ENCODE results near the gene EDC3. TPM values are rescaled to one million over a fixed set of nuclear protein-coding genes. Genes with fewer than 3 reads are reported as not detected.
"Not testable (repeated sequence)": the region's sequence is repeated elsewhere in the genome, so short reads cannot be mapped to it uniquely, and the experiment has no call there.

EDC3 gene, protein sequence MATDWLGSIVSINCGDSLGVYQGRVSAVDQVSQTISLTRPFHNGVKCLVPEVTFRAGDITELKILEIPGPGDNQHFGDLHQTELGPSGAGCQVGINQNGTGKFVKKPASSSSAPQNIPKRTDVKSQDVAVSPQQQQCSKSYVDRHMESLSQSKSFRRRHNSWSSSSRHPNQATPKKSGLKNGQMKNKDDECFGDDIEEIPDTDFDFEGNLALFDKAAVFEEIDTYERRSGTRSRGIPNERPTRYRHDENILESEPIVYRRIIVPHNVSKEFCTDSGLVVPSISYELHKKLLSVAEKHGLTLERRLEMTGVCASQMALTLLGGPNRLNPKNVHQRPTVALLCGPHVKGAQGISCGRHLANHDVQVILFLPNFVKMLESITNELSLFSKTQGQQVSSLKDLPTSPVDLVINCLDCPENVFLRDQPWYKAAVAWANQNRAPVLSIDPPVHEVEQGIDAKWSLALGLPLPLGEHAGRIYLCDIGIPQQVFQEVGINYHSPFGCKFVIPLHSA
- 19.4 TPM for total RNA-seq

DNA sequence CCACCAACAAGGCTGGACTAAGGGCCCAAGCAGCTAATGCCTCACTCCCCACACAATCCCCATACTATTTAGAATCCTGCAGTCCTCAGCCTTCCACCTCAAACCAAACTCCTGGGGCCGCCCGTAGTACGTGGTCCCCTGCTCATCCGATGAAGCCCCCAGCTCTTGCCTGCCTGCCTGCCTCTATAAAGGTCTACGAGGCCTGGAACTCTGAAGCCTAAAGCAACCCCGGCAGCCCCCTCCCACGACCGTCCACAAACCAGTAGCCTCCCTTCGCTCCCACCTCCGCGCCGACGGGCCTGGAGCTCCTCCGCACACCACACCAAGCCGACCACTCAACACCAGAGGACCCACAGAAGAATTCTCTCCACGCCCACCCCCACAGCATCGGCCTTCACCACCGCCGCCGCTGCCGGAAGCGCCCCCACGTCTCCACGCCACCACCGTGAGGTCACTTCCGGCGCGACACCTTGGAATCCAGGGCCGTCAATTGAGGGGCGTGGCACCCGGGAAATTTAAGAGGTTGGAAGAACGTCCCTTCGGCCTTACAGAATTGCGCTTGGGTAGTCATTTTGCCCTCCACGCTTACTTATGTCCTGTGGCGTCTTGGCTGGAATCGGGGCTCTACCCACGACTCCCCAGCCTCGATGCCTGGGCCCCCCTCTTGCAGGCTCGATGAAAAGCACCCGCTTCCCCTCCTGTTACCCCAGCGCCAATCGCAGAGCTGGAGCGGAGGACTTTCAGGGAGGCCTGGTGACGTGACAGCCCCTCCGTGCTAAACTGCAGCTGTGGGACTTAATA is at the start of gene EDC3:
Gene EDC3, minus strand, starts transcription at position 428 of the 801 bp plus-strand sequence. CDS start 20,900 bp downstream, outside the sequence.
- peak; percentile 65 to 96 (median 91) for DNase-seq (ENCODE audit: low read depth in 2 of 3, low spot score in 2 of 3)

DNA sequence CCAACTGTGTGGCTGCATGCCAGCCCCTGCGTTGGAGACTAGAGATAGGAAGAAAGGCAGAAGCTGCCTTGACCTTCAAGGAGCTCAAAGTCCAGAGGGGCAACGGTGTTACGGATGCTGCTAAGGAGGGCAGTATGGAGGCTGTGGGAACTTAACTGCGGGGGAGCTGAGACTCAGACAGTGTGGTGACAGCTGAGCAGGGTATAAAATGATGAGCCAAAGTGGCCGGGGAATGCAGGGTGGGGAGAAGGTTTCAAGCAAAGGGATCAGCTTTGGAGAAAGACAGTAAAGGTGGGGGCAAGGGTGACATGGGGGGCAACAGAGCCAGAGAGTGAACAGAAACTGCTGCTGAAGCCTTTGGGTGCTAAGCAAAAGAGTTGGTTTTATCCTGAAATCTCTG is 46.6 kb upstream of the EDC3 start:
- DNase-seq (ENCODE audit: low read depth in 2 of 3, low spot score in 2 of 3): no peak

DNA sequence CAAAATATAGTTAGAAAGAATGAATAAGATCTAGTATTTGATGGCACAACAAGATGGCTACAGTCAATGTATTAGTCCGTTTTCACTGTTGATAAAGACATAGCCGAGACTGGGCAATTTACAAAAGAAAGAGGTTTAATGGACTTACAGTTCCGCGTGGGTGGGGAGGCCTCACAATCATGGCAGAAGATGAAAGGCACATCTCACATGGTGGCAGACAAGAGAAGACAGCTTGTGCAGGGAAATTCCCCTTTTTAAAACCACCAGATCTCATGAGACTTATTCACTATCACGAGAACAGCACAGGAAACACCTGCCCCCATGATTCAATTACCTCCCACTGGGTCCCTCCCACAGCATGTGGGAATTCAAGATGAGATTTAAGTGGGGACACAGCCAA is 42.4 kb upstream of the EDC3 start:
- DNase-seq (ENCODE audit: low read depth in 2 of 3, low spot score in 2 of 3): peak in 1 of 3 donors; percentile 27

DNA sequence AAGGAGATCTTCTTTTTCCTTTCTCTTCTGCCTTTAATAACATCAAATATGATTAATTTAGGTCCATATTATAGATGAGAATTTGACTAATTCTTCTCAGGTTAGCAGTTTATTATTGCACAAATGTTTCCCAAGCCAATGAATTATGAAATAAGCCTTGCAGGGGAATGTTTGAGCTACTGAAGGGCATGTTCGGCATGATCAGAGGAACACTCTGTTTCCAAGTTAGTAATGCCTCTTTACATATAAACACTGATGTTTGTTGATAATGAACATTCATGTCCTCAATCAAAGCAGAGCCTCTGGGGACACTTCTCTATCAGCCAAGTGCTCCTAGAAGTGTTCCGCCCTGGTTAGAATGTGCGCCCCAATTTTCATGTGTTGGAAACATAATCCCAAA is 39.5 kb upstream of the EDC3 start:
- no peak for DNase-seq (ENCODE audit: low read depth in 2 of 3, low spot score in 2 of 3)

DNA sequence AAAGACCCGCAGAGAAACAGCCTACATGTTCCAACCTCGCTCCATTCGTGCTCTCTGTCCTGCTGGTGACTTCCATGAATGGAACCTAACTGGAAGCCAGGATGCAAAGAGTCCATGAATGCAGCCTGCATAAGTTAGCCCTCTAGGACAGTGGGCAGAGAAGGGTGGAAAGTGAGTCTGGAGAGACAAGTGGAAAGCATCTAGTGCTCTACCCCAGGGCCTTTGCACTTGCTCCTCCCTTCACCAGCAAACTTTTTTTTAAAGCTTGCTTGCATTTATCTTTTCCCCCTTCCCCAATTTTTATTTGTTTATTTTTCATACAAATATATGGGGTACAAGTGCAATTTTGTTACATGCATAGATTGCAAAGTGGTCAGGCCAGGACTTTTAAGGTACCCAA is 37.4 kb upstream of the EDC3 start:
- no peak for DNase-seq (ENCODE audit: low read depth in 2 of 3, low spot score in 2 of 3)

DNA sequence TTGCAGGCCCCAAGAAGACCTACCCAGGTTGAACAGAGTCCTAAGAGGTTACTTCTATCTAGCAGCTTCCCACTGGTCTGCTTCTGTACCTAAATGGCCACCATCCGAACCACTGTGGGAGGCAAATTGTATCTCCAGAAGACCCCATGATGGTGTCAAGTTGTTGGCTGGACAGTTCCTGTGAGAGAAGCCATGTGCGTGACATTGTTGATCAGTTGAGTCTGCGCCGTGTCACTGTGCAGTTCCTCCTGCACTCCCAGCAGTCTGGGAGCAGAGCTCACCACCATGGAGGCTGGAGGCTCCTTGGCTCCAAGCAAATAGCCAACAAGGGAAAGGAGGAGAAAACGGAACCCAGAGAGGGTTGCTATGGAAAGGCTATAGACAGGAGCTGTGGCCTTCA is 37.0 kb upstream of the EDC3 start:
- DNase-seq (ENCODE audit: low read depth in 2 of 3, low spot score in 2 of 3): no peak

DNA sequence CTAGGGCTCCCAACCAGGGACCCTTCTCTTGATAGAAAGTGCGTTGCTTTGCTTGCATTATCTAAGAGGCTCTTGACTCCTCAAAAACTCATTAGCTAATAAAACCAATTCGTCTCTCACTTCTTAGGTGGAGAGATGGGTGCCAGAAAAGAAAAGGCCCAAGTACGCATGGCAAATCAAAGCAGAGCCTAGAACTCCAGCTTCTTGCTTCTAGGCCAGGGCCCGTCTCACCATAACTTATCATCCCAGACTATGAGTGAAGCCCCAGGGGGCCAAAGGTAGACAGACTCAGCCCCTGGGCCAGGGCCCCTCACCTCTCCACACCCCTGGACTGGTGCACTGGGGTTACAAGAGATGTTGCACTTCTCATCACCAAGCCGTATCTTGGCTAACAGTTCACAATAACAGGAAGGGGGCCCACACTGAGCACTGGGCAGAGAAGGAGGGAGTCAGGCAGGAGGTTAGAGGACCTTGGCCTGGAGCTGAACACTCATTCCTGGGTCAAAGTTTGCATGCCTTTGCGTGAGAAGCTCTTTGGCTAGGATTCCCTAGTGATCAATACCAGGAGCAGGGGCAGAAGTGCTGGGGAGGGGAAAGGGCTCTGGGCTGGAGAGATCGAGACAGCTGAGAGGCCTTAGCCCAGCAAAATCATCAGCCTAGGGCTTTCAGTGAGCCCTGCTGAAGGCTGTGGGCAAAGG is 34.9 kb upstream of the EDC3 start:
- DNase-seq (ENCODE audit: low read depth in 2 of 3, low spot score in 2 of 3): no peak

DNA sequence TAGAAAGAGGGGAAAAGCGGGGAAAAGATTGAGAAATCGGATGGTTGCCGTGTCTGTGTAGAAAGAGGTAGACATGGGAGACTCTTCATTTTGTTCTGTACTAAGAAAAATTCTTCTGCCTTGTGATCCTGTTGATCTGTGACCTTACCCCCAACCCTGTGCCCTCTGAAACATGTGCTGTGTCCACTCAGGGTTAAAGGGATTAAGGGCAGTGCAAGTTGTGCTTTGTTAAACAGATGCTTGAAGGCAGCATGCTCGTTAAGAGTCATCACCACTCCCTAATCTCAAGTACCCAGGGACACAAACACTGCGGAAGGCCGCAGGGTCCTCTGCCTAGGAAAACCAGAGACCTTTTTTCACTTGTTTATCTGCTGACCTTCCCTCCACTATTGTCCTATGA is 33.5 kb upstream of the EDC3 start:
- not testable (repeated sequence) for DNase-seq (ENCODE audit: low read depth in 2 of 3, low spot score in 2 of 3)

DNA sequence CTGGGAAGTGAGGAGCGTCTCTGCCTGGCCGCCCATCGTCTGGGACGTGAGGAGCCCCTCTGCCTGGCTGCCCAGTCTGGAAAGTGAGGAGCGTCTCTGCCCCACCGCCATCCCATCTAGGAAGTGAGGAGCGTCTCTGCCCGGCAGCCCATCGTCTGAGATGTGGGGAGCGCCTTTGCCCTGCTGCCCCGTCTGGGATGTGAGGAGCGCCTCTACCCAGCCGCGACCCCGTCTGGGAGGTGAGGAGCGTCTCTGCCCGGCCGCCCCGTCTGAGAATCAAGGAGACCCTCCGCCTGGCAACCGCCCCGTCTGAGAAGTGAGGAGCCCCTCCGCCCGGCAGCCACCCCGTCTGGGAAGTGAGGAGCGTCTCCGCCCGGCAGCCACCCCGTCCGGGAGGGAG is 32.9 kb upstream of the EDC3 start:
- DNase-seq (ENCODE audit: low read depth in 2 of 3, low spot score in 2 of 3): not testable (repeated sequence)

DNA sequence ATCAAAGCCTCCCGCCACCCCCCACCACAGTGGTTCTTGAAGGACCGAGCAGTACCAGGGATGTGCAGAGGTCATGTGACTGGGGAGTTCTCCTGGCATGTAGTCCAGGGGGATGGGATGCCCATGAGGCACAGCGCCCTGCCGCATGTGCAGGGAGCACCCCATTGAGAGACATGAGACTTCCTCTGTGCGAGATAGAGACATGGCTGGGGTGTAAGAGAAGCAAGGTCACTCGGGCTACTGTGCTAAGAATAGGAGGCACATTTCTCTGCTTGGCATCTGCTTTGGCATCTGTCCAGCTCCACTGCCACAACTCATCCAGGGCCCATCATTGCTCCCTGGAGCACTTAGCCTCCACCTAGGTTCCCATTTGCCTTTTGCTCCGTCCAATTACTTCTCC is 31.9 kb upstream of the EDC3 start:
- no peak for DNase-seq (ENCODE audit: low read depth in 2 of 3, low spot score in 2 of 3)

DNA sequence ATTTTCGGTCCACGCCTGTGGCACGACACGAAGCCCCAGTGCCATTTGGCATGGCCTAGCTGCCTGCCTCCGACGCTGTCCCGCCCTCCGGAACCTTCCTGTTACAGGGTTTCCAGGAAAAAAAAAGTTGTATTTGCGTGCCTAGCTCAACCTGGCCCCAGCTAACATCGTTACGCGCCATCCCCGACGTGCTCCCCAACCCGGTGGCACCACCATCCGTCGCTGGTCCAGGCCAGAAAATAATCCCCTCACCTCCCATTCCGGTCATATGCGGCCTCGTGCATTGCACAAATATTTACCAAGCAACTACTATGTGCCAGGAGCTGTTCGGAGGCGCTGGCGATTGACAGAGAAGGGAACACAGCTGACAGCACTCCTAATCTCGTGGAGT is 30.9 kb upstream of the EDC3 start:
- DNase-seq (ENCODE audit: low read depth in 2 of 3, low spot score in 2 of 3): no peak

DNA sequence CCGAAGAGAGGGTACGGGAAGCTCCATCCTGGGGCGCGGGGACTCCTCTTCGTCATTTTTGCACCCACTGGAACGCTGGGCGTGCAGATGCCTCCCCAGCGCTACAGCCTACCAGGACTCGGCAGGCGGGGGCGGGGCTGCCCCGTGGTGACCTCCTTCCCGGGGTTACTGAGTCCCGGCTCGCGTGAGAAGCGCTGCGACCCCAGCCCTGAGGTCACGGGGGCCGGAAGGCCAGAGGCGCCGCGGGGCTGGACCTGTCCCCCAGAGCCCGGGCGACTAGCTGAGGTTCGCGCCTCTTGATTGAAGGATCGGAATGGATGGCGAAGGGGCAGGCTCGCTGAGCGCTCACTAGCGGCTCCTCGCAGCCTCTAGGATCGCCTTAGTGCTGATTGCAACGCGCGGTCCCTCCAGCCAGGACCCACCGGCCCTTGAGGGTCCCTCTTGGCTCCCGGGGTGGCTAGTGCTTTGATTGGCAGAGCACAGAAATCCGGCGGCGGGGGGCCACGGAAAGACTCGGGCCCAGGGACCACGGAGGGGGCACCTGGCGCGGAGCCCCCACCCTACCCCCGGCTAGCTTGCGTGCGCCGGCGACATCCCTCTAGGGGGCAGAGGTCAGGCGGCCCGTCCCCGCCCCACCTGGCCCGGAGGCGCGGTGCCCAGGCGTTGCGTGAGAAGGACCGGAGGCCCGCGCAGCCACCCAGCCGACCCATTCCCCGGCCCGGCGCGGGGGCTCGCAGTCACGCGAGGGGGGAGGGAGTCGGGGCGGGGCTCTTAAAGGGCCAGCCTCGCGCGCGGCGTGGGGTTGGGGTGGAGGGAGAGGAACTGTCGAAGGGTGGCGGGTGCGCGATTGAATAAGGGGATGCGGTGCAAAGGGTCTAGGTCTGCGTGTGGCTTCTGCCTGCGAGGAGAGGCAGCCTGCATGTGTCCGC is 30.3 kb upstream of the EDC3 start:
- DNase-seq (ENCODE audit: low read depth in 2 of 3, low spot score in 2 of 3): peak in 2 of 3 donors; percentile 41 to 73

DNA sequence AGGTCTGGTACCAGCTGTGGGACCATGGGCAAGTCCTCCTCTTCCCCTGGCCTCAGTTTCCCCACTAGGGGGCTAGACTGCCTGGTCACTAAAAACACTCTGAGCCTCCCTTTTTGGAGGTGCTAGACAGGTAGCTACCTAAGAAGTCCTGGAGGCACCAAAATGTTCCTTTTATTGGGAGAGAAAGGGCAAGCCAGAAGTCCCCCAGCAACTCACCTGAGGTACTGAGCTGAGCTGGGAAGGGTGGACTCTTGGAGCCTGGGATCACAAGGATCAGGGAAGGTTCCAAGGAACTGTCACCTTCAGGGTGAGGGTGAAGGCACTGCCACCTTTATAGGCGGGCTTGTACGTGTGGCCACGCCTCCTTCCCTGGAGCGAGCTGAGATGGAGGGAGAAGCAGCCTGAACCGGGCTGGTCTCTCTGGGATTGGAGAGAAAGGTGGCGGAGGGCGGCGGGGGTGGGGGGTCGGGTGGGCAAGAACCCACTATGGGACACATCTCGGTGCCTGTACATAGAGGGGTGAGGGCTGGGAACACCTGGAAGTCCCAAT is 29.5 kb upstream of the EDC3 start, which contains the start of gene CYP1A1:
Gene CYP1A1, minus strand, starts transcription at position 304 of the 550 bp plus-strand sequence. CDS start 2,431 bp downstream, outside the sequence.
- DNase-seq (ENCODE audit: low read depth in 2 of 3, low spot score in 2 of 3): no peak

DNA sequence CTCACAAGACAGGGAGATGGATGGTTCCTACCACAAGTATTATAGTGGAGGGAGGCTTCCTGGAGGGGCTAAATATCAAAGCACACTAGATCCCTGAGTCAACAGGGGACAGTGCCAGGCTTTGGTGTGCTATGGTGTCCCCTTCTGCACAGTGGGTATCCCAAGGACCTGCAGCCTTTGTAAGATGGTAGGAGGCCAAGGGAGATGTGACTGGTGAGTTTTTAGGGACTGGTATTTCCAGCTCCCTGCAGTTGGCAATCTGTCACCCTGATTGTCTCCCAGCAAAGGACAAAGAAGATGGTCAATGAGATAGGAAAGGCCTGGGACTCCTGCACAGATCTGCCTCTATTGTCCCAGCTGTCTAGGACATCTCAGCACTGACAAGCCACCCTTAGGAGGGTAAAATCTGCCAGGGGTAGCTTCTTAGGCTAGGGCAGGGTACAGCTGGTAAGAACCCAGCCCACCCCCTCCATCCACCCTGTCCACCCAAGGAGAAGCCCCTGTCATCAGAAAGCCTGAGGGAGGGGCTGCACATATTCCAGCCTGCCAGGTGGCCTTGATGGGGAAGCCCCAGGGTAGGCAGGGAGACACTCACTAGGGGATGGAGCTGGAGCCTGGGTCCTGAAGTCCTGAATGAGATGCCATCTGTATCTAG is 28.9 kb upstream of the EDC3 start:
- DNase-seq (ENCODE audit: low read depth in 2 of 3, low spot score in 2 of 3): no peak

DNA sequence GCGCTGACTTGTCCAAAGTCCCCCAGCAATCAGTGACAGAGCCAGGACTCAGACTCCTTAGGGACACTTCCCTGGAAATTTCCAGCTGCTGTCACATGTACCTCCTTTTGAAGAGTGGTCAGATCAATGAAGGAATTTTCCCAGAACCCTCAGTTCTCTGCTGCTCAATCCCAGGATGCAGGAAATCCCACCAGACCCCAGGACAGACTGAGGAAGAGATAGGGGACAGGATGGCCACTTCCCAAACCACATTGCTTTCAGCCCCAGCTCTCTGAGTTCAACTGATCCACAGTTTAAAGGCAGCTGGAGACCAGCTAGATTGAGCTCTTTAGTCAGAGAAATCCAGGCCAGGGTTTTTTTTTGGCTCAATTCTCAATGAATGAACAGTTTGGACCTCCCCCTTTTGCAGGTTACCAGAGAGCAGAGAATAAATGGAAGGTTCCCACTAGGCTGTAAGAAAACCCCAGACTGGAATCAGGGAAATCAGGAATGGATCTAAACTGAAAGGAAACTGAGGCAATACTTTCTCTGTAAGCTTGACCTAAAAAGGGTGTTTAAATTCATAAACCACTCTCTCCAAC is 28.0 kb upstream of the EDC3 start:
- DNase-seq (ENCODE audit: low read depth in 2 of 3, low spot score in 2 of 3): peak in 2 of 3 donors; percentile 44 to 75

DNA sequence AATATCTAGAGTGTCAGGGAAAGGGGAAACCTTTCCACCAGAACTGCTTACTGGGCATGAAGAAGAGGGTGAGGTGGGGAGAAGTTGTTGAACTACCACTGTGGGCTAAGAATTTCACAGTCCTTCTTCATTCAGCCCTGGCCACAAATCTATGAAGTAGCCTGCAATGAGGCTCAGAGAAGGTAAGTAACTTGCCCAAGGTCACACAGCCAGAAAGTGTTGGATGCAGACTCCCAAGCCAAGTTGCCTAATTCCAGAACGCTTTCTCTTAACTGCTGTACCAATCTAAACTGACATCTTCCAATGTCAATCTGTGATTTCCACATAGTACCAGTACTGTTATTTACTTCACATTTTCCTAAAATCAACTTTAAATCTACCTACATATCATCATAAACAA is 27.4 kb upstream of the EDC3 start:
- no peak for DNase-seq (ENCODE audit: low read depth in 2 of 3, low spot score in 2 of 3)

DNA sequence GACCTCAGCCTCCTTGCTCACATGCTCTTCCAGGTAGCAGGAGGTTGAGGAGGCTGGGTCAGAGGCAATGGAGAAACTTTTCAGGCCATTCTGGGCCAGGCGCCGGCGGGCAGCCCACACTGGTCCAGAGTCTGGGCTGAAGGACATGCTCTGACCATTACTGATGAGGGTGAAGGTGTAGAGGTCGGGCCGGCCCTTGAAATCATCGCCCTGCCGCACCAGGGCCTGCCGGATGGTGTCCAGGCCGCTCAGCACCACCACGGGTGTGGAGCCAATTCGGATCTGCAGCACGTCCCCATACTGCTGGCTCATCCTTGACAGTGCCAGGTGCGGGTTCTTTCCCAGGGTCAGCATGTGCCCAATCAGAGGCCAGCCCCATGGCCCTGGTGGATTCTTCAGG is 26.8 kb upstream of the EDC3 start:
- no peak for DNase-seq (ENCODE audit: low read depth in 2 of 3, low spot score in 2 of 3)

DNA sequence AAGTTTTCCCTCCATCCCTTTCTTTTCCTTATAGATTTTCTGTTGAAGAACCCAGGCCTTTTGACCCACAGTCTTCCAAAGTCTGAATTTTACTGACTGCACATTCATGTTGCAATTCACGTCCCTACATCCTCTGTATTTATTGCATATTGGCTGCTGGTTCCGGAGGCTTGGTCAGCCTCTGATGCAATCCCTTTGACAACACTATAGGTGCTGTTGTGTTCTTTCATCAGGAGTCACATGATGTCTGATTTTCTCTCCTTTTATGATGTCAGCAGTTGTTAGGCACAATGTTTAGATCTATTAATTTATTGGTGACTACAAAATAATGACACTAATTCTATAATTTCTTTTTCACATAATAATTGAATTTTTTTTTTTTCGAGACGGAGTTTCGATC is 20.8 kb upstream of the EDC3 start:
- no peak for DNase-seq (ENCODE audit: low read depth in 2 of 3, low spot score in 2 of 3)

DNA sequence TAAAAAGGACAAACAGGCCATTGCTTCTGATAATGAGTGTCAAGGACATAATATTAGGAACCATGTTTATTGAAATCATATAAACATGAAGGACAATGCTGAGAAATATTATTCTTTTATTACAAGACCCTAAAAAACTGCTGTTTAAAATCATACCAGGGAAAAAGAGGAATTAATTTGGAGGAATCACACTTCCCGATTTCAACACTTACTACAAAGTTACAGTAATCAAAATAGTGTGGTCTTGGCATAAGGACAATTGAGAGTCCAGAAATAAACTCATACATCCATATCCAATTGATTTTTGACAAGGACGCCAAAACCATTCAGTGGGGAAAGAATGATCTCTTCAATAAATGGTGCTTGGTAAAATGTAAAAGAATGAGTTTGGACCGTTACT is 16.5 kb upstream of the EDC3 start:
- no peak for DNase-seq (ENCODE audit: low read depth in 2 of 3, low spot score in 2 of 3)
